ENCODE data around the gene G3BP2. TPM values are rescaled to one million over a fixed set of nuclear protein-coding genes. Genes with fewer than 3 reads are reported as not detected.

Gene G3BP2
- total and polyA plus RNA-seq, 2 experiments from 2014 or later, result 86.0 to 176 TPM

GRCh38 chr4:75623026-75623425, 50.2 kb downstream of the G3BP2 start:
- TF ChIP-seq EZH2phosphoT487 (IDR thresholded peaks at IDR 0.05; ENCODE audit: low read depth, severe bottlenecking, unreplicated experiment) (no peak), EZH2 (IDR thresholded peaks at IDR 0.05; ENCODE audit: borderline replicate concordance) (no peak)
- TF ChIP-seq, protein P1, sequence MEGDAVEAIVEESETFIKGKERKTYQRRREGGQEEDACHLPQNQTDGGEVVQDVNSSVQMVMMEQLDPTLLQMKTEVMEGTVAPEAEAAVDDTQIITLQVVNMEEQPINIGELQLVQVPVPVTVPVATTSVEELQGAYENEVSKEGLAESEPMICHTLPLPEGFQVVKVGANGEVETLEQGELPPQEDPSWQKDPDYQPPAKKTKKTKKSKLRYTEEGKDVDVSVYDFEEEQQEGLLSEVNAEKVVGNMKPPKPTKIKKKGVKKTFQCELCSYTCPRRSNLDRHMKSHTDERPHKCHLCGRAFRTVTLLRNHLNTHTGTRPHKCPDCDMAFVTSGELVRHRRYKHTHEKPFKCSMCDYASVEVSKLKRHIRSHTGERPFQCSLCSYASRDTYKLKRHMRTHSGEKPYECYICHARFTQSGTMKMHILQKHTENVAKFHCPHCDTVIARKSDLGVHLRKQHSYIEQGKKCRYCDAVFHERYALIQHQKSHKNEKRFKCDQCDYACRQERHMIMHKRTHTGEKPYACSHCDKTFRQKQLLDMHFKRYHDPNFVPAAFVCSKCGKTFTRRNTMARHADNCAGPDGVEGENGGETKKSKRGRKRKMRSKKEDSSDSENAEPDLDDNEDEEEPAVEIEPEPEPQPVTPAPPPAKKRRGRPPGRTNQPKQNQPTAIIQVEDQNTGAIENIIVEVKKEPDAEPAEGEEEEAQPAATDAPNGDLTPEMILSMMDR (IDR thresholded peaks at IDR 0.05; ENCODE audit: poor library complexity), result no peak
- Histone ChIP-seq H3K79me2 (no peaks in the 10 kb centered on the region), H3K4me3 (no peak overlapping the region), H3K9me2 (replicated peaks; ENCODE audit: insufficient read depth) (no peaks in the 10 kb centered on the region), H3K27ac (no peak overlapping the region), H2AFZ (no peak overlapping the region), H3K36me3 (replicated peaks; ENCODE audit: insufficient read depth, low read depth) (no peaks in the 10 kb centered on the region), H3K9me3 (ENCODE audit: low read depth) (no peaks in the 10 kb centered on the region), H3K27me3 (no peaks in the 10 kb centered on the region), H4K20me1 (ENCODE audit: insufficient read depth, poor library complexity, severe bottlenecking) (no peaks in the 10 kb centered on the region), H3K4me1 (ENCODE audit: insufficient read depth) (no peaks in the 10 kb centered on the region), H3K4me2 (no peak overlapping the region)
- DNase-seq (ENCODE audit: low spot score), result no peak
- 81% methylated on average over 5 of the region's 5 CpGs for WGBS (ENCODE audit: low lambda C conversion rate, missing lambda C conversion rate)

DNA sequence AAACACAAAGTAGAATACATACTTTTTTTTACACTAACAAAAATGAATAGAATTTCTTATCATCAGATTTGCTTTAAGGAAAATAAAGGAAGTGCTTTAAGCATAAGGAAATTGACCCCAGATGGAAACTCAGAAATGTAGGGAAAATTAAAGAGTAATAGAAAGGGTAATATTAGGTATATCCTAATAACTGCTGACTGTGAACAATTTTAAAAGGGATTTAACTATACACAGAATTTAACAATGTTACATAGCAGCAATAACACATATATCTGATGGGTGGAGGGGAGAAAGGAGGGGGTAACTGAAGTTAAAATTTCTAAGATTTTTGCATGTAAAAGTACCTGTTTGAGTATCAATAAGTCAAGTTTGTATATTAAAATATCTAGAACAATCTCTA, 51.5 kb downstream of the G3BP2 start:
- TF ChIP-seq EZH2phosphoT487 (IDR thresholded peaks at IDR 0.05; ENCODE audit: low read depth, severe bottlenecking, unreplicated experiment), result no peak
- no peak overlapping the region for H2AFZ ChIP-seq
- H3K4me2 ChIP-seq, result no peak overlapping the region
- no peaks in the 10 kb centered on the region for H3K9me2 ChIP-seq (replicated peaks; ENCODE audit: insufficient read depth)
- H3K4me1 ChIP-seq (ENCODE audit: insufficient read depth), result no peaks in the 10 kb centered on the region
- H3K27me3 ChIP-seq, result no peaks in the 10 kb centered on the region
- H3K36me3 ChIP-seq (replicated peaks; ENCODE audit: insufficient read depth, low read depth), result no peaks in the 10 kb centered on the region
- H3K9me3 ChIP-seq (ENCODE audit: low read depth), result no peaks in the 10 kb centered on the region
- H3K79me2 ChIP-seq, result no peaks in the 10 kb centered on the region
- no peaks in the 10 kb centered on the region for H4K20me1 ChIP-seq (ENCODE audit: insufficient read depth, poor library complexity, severe bottlenecking)
- H3K4me3 ChIP-seq, result no peak overlapping the region
- H3K27ac ChIP-seq, result no peak overlapping the region
- DNase-seq (ENCODE audit: low spot score), result no peak

DNA sequence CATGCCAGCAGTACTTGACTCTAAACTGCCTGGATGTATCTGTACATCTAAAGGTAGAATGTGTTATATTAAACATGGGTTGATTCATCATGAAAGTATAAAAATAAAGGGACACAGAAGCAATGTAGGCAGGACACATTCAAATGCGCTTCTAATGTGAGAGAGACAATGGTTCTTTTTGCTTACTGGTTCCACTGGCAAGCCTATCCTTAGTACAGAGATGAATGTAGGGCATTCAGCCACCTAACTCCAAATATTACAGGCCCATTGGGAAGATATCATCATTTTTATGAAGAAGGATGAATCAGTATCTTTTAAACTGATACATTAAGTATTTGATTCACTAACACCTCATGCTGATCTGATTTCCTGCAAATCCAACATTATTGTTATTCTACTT, 60.9 kb downstream of the G3BP2 start:
- no peak overlapping the region for H3K4me2 ChIP-seq
- no peak overlapping the region for H3K4me3 ChIP-seq
- no peaks in the 10 kb centered on the region for H3K79me2 ChIP-seq

GRCh38 chr4:75605928-75606327, 67.3 kb downstream of the G3BP2 start:
- Histone ChIP-seq H3K4me1 (ENCODE audit: insufficient read depth) (no peaks in the 10 kb centered on the region), H3K79me2 (no peaks in the 10 kb centered on the region), H3K36me3 (replicated peaks; ENCODE audit: insufficient read depth, low read depth) (no peaks in the 10 kb centered on the region), H3K9me3 (ENCODE audit: low read depth) (no peaks in the 10 kb centered on the region), H2AFZ (no peak overlapping the region), H3K9me2 (replicated peaks; ENCODE audit: insufficient read depth) (no peaks in the 10 kb centered on the region), H3K27ac (no peak overlapping the region), H4K20me1 (ENCODE audit: insufficient read depth, poor library complexity, severe bottlenecking) (no peaks in the 10 kb centered on the region), H3K4me3 (no peak overlapping the region), H3K27me3 (no peaks in the 10 kb centered on the region), H3K4me2 (no peak overlapping the region)
- no peak for DNase-seq (ENCODE audit: low spot score)
- 94% methylated on average over 4 of the region's 4 CpGs for WGBS (ENCODE audit: low lambda C conversion rate, missing lambda C conversion rate)
- TF ChIP-seq, protein P1 (IDR thresholded peaks at IDR 0.05; ENCODE audit: poor library complexity), result no peak
- TF ChIP-seq EZH2 (IDR thresholded peaks at IDR 0.05; ENCODE audit: borderline replicate concordance) (no peak), EZH2phosphoT487 (IDR thresholded peaks at IDR 0.05; ENCODE audit: low read depth, severe bottlenecking, unreplicated experiment) (no peak)

More for the DNA sequence above, 60.9 kb downstream of the G3BP2 start:
- no peak overlapping the region for H3K27ac ChIP-seq
- H4K20me1 ChIP-seq (ENCODE audit: insufficient read depth, poor library complexity, severe bottlenecking), result no peaks in the 10 kb centered on the region
- no peaks in the 10 kb centered on the region for H3K4me1 ChIP-seq (ENCODE audit: insufficient read depth)
- H3K27me3 ChIP-seq, result no peaks in the 10 kb centered on the region
- no peaks in the 10 kb centered on the region for H3K9me2 ChIP-seq (replicated peaks; ENCODE audit: insufficient read depth)
- H2AFZ ChIP-seq, result no peak overlapping the region
- TF ChIP-seq EZH2 (IDR thresholded peaks at IDR 0.05; ENCODE audit: borderline replicate concordance), result no peak
- no peak for TF ChIP-seq EZH2phosphoT487 (IDR thresholded peaks at IDR 0.05; ENCODE audit: low read depth, severe bottlenecking, unreplicated experiment)
- TF ChIP-seq, protein P1 (IDR thresholded peaks at IDR 0.05; ENCODE audit: poor library complexity), result no peak
- 85% methylated on average over 1 of the region's 1 CpG for WGBS (ENCODE audit: low lambda C conversion rate, missing lambda C conversion rate)
- no peaks in the 10 kb centered on the region for H3K36me3 ChIP-seq (replicated peaks; ENCODE audit: insufficient read depth, low read depth)
- H3K9me3 ChIP-seq (ENCODE audit: low read depth), result no peaks in the 10 kb centered on the region
- DNase-seq (ENCODE audit: low spot score), result no peak
